Measurements from ENCODE around the gene PDIA6. TPM values are rescaled to one million over a fixed set of nuclear protein-coding genes. Genes with fewer than 3 reads are reported as not detected.

Gene PDIA6
- total RNA-seq, 1 experiment from 2014 or later: 317 TPM

DNA sequence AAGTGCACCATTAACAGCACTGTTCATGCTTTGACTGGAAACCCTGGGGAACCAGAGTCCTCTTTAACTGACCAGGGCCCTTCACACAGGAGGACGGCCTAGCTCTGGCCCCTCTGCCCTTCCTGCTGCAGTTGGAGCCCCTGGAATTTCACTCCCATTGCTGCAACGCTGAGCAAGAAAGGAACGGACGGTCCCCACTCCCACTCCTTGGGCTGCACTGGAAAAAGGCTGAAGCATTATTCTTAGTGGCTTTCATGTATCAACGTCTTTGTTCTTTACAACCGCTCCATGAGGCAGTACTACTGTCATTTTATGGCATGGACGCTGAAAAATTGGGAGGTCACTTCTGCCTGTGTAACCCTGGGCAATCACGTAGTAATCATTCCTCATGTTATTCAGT, 9.9 kb downstream of the PDIA6 start:
- no peaks in the 10 kb centered on the region for H3K9me3 Mint-ChIP-seq (ENCODE audit: low read depth, unreplicated experiment)
- CTCF ChIA-PET: no interaction called here
- peaks cover 58% of the 10 kb centered on the region for H3K36me3 Mint-ChIP-seq (ENCODE audit: insufficient read depth, unreplicated experiment)
- no peak for DNase-seq
- no peak overlapping the region for H3K27ac Mint-ChIP-seq (ENCODE audit: unreplicated experiment)
- TF ChIP-seq, protein P1, sequence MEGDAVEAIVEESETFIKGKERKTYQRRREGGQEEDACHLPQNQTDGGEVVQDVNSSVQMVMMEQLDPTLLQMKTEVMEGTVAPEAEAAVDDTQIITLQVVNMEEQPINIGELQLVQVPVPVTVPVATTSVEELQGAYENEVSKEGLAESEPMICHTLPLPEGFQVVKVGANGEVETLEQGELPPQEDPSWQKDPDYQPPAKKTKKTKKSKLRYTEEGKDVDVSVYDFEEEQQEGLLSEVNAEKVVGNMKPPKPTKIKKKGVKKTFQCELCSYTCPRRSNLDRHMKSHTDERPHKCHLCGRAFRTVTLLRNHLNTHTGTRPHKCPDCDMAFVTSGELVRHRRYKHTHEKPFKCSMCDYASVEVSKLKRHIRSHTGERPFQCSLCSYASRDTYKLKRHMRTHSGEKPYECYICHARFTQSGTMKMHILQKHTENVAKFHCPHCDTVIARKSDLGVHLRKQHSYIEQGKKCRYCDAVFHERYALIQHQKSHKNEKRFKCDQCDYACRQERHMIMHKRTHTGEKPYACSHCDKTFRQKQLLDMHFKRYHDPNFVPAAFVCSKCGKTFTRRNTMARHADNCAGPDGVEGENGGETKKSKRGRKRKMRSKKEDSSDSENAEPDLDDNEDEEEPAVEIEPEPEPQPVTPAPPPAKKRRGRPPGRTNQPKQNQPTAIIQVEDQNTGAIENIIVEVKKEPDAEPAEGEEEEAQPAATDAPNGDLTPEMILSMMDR (IDR thresholded peaks at IDR 0.05; ENCODE audit: unreplicated experiment): no peak
- BruUV-seq (replicated peaks): no TSS peak
- intact Hi-C loops (cut with micrococcal nuclease; ENCODE audit: unreplicated experiment): no loop called here
- no peaks in the 10 kb centered on the region for H3K27me3 Mint-ChIP-seq (ENCODE audit: unreplicated experiment)
- no peak overlapping the region for H3K4me3 Mint-ChIP-seq (ENCODE audit: low read depth, unreplicated experiment)
- H3K4me1 Mint-ChIP-seq (ENCODE audit: low read depth, unreplicated experiment): peaks cover 8% of the 10 kb centered on the region

DNA sequence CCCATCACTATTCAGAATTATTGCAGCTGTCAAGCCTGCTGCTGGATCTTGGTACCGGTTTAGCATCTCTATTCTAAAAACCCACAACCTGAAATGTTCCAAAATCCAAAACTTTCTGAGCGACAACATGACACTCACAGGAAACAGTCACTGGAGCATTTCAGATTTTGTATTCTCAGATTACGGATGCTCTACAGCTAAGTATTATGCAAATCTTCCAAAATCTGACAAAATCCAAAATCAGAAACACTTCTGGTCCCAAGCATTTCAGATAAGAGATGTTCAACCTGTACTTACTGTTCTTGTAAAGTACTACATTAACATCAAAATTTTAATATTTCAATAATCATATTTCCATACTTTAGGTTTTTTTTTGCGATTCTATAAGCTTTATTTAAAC, 12.4 kb downstream of the PDIA6 start:
- Mint-ChIP-seq H3K36me3 (ENCODE audit: insufficient read depth, unreplicated experiment) (peaks cover 68% of the 10 kb centered on the region), H3K27ac (ENCODE audit: unreplicated experiment) (no peak overlapping the region), H3K4me1 (ENCODE audit: low read depth, unreplicated experiment) (no peaks in the 10 kb centered on the region), H3K9me3 (ENCODE audit: low read depth, unreplicated experiment) (no peaks in the 10 kb centered on the region), H3K27me3 (ENCODE audit: unreplicated experiment) (no peaks in the 10 kb centered on the region), H3K4me3 (ENCODE audit: low read depth, unreplicated experiment) (no peak overlapping the region)
- TF ChIP-seq, protein P1 (IDR thresholded peaks at IDR 0.05; ENCODE audit: unreplicated experiment): no peak
- BruUV-seq (replicated peaks): no TSS peak
- no peak for DNase-seq
- CTCF ChIA-PET: interaction anchor here (0.7 kb wide), 1 partner anchor 26 kb away, joined by 6 read pairs; no protein-coding TSS in a partner anchor
- intact Hi-C loops (cut with micrococcal nuclease; ENCODE audit: unreplicated experiment): no loop called here

DNA sequence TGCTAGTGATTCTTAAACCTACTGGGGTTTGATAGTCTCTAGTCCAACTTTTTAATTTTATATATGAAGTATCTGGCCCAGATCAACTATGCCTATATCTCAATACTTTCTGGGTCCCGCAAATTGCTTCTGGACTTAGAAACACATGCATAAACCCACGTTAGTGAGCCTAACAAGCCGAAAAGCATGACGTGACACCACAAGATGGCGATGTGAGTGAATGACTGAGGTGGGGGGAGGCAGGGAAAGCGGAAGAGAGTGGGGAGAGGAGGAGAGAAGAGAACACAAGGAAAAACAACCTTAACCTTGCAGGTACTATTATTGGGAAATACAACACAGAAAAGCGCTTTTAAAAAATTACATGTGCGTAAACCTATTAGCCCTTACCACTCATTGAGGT, 13.8 kb downstream of the PDIA6 start:
- BruUV-seq (replicated peaks): no TSS peak
- Mint-ChIP-seq H3K27ac (ENCODE audit: unreplicated experiment) (no peak overlapping the region), H3K9me3 (ENCODE audit: low read depth, unreplicated experiment) (no peaks in the 10 kb centered on the region), H3K4me3 (ENCODE audit: low read depth, unreplicated experiment) (no peak overlapping the region), H3K27me3 (ENCODE audit: unreplicated experiment) (no peaks in the 10 kb centered on the region), H3K4me1 (ENCODE audit: low read depth, unreplicated experiment) (no peaks in the 10 kb centered on the region), H3K36me3 (ENCODE audit: insufficient read depth, unreplicated experiment) (peaks cover 76% of the 10 kb centered on the region)
- no peak for DNase-seq
- intact Hi-C loops (cut with micrococcal nuclease; ENCODE audit: unreplicated experiment): no loop called here
- CTCF ChIA-PET: no interaction called here
- TF ChIP-seq, protein P1 (IDR thresholded peaks at IDR 0.05; ENCODE audit: unreplicated experiment): no peak

DNA sequence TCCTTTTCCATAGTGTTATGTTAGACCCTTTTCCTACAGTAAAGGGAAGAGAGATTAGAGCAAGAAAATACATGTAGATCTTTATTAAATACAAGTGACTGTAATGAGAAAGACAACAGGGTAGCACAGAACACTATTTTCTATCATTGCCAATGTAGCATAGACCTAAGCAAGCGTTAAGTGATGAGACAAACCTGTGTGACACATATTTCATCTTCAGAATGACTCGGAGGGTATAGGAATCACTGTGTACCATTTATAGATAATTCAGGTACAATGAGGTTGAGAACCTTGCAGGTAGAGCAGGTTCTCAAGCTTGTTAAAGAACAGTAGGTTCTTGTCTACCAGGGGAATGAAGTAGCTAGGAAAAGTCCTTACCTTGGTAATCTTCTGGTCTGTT, 15.9 kb downstream of the PDIA6 start:
- CTCF ChIA-PET: no interaction called here
- no peaks in the 10 kb centered on the region for H3K9me3 Mint-ChIP-seq (ENCODE audit: low read depth, unreplicated experiment)
- intact Hi-C loops (cut with micrococcal nuclease; ENCODE audit: unreplicated experiment): no loop called here
- TF ChIP-seq, protein P1 (IDR thresholded peaks at IDR 0.05; ENCODE audit: unreplicated experiment): no peak
- H3K4me1 Mint-ChIP-seq (ENCODE audit: low read depth, unreplicated experiment): no peaks in the 10 kb centered on the region
- H3K4me3 Mint-ChIP-seq (ENCODE audit: low read depth, unreplicated experiment): no peak overlapping the region
- H3K36me3 Mint-ChIP-seq (ENCODE audit: insufficient read depth, unreplicated experiment): peaks cover 80% of the 10 kb centered on the region
- BruUV-seq (replicated peaks): no TSS peak
- H3K27me3 Mint-ChIP-seq (ENCODE audit: unreplicated experiment): no peaks in the 10 kb centered on the region
- no peak overlapping the region for H3K27ac Mint-ChIP-seq (ENCODE audit: unreplicated experiment)
- no peak for DNase-seq
